GM18907 (cell line): ENCODE data around the gene HOXA5.

Experiments
- ATAC-seq: cut with Tn5 transposase; IDR thresholded peaks from one replicate; pipeline ENCODE4 v1.9.1; 2021; ENCODE audit warnings: mild to moderate bottlenecking, moderate library complexity; ENCODE audit not compliant: unreplicated experiment

The HOXA5 gene

DNA sequence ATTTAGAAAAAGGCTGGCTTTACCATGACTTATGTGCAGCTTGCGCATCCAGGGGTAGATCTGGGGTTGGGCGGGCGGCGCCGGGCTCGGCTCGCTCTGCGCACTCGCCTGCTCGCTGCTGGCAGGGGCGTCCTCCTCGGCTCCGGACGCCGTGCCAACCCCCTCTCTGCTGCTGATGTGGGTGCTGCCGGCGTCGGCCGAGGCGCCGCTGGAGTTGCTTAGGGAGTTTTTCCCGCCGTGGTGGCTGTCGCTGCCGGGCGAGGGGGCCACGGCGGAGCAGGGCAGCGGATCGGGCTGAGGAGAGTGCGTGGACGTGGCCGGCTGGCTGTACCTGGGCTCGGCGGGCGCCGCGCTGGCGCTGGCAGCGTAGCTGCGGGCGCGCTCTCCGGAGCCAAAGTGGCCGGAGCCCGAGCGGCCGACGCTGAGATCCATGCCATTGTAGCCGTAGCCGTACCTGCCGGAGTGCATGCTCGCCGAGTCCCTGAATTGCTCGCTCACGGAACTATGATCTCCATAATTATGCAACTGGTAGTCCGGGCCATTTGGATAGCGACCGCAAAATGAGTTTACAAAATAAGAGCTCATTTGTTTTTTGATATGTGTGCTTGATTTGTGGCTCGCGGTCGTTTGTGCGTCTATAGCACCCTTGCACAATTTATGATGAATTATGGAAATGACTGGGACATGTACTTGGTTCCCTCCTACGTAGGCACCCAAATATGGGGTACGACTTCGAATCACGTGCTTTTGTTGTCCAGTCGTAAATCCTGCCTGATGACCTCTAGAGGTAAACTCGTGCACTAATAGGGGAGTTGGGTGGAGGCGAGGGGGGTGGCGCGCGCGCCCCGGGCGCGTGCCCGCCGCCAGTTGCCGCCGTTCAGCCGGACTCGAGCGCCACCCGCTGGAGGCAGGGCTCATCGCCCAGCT, at the start of gene HOXA5:
TSS of gene HOXA5 (minus strand) at position 659 of the 927 bp plus-strand sequence. CDS start at position 585, 74 bp downstream.
- ATAC-seq, result no peak

- no peak for ATAC-seq
Measured at GRCh38 chr7:27192546-27193334, 49.3 kb upstream of the HOXA5 start.

DNA sequence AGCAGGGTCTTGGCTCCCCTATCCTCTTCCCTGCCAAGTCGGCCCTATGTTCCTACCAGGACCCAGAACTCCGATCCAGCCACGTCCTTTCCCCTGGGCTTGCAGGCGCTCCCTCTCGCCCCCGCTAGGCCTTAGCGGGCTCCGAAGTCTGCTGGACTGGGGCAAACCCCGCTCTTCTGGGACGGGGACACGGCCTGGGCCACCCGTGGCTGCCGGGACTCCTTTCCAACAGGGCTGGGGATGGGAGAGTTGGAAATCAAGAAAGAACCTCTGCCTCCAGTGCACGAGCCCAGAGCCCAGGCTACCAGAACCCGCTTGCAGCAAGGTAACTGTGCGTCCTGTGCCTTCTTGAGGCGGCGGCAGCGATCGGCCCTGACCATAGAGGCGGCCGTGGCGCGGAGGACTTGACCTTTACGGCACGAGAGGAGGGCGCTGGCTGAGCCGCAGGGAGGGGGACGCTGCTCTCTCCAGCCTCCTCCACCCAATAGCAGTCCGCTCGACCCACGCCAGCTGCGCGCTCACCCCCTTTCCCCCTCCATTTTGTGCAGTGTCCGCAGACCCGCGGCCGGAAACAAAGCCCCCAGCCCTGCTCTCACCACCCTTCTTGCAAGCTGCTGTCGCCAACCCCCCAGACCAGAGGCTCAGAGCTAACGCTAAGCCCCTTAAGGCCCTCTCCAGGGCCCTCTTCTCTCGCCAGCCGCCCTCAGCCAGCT, 48.5 kb upstream of the HOXA5 start:
- ATAC-seq, result no peak

GRCh38 chr7:27191161-27191731, 47.8 kb upstream of the HOXA5 start:
- ATAC-seq, result no peak

DNA sequence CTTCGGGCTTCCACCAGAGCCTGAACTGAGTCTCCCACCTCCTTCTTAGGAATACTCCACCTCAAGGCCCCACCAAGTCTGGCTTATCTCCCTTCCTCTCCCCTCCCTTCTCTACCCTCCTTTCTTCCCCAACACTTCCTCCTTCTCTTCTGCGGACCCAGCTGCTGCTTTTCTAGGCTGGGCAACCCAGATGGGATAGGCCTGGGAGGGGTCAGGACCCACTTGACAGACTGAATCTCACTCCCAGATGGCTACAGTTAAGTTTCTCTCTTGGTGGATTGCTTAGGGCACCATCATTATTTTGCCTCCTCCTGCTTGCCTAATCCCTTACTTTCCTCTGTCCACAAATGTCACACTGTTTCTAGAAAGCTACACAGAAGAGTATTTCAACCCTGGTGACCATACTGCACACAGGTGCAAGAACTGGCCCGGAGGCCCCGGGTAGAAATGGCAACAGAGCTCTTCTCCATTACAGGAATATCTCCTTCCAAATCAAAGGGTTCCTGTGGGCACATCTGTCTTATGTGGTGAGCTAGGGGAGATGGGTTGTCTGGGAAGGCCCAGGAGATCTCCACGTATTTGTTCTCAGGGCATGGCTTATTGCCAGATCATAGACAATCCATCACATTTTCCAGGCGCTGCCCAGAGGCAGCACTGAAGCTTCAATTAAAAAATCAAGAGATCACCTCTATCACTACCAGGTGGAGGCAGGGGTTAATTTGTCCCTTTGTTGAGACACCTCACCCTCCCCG, 46.7 kb upstream of the HOXA5 start:
- no peak for ATAC-seq

- no peak for ATAC-seq
Measured at GRCh38 chr7:27189295-27189996, 46.0 kb upstream of the HOXA5 start.

- ATAC-seq, result no peak
Measured at GRCh38 chr7:27188386-27189294, 45.2 kb upstream of the HOXA5 start.

DNA sequence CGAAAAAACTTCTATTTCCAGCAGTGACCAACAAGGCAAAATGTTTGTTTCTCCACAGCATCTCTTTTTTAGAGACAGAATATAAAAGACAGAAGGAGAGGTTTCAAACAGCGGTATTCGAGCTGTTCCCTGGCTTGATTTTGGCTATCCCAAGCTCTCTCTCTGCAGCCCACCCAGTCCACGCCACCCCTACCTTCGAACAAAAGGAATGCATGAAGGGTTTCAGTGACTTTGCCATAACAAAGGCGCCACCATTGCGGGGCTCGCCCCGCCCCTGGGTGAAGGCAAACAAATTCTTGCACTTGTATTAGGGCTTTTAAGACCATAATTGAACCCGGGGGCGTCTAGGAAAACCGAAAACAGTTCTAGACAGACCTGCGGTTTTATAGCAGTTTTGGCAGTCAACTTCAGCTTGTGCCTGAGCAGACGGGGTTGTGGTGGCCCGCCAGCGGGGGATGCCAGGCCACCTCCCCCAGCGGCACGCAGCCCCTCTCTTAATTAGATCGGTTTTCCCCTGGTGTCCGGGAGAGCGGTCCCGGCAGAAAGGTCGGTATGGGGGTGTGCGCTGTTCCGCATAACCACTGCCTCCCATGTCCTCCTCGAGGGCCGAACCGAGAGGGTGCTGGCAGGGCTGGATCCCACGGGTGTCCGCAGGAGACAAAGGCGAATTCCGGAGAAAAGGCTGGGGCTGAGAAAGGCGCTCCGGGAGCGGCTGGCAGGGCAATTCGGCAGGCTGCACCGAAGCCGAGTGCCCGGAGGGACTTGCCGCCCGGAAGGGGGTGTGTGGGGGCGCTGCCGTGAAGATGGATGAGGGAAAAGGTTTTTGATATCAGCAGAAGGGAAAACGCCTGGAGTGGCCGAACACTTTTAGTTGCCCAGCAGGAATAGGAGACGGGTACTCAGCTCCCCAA, 44.2 kb upstream of the HOXA5 start:
- no peak for ATAC-seq

- no peak for ATAC-seq
Measured at GRCh38 chr7:27186668-27187474, 43.4 kb upstream of the HOXA5 start.

- ATAC-seq, result no peak
Measured at GRCh38 chr7:27185854-27186667, 42.6 kb upstream of the HOXA5 start.

- ATAC-seq, result no peak
Measured at GRCh38 chr7:27185013-27185853, 41.8 kb upstream of the HOXA5 start, which contains the start of gene HOXA11. Gene HOXA11, minus strand, starts transcription at chr7:27185232. Its CDS starts 88 bp downstream, at chr7:27185144.

DNA sequence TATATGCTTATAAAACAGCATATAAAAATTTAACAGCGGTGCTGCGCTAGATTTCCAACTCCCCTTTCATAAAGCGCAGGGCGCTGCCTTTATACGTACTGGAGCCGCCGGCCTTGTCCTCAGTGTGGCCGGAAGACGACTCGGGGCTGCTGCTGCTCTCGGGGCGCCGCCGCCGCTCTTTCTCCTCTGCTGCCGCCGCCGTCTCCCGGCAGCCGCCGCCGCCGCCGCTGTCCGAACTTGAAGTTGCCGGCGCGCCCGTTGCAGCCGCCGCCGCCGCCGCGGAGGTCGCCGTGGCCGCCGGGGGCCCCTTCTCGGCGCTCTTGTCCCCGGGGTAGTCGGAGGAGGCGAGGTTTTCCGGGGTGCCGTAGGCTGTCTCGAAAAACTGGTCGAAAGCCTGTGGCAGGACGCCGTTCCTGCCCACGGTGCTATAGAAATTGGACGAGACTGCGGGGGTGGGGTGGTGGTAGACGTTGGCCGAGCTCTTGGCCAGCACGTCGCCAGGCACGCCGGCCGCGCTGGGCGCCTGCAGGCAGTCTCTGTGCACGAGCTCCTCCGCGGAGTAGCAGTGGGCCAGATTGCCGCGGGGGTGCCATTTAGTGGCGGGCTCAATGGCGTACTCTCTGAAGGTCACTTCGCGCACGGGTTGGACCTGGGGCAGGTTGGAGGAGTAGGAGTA, 41.0 kb upstream of the HOXA5 start:
- ATAC-seq, result no peak

- no peak for ATAC-seq
Measured at GRCh38 chr7:27183682-27184336, 40.3 kb upstream of the HOXA5 start.
